Panc1 (cell line): Measurements from ENCODE around the gene ADD2.

Source experiments
- CTCF ChIP-seq: fragments of 450-650 bp; IDR thresholded peaks from 2 replicates; pipeline ENCODE4 v1.5.1; 2017; ENCODE audit warnings: mild to moderate bottlenecking
- SIN3A ChIP-seq: IDR thresholded peaks from 2 replicates; pipeline ENCODE4 v1.6.1; 2012; ENCODE audit warnings: low read depth, mild to moderate bottlenecking, low read length, moderate library complexity, borderline replicate concordance; ENCODE audit not compliant: insufficient read depth

GRCh38 chr2:70670626-70671025, 97.4 kb downstream of the ADD2 start:
- TF ChIP-seq SIN3A (no peak), CTCF (no peak)
